CD4-positive, CD25-positive, alpha-beta regulatory T cell (primary cell): ENCODE data around the gene LRRC19. TPM values are rescaled to one million over a fixed set of nuclear protein-coding genes. Genes with fewer than 3 reads are reported as not detected.
A peak's percentile ranks its signal among the peaks of the same experiment; 100 is the strongest.

Experiments used
- ATAC-seq, 2 donors: fragments of 150-1000 bp; cut with Tn5 transposase; one replicate each; pipeline ENCODE4 v1.10.0; 2021; ENCODE audit warnings: low read depth in 2 of 2, moderate number of reproducible peaks in 2 of 2, moderate library complexity in 1 of 2
- DNase-seq, 3 donors: peaks; one replicate each; pipeline versions ENCODE4 v3.0.0 to v3.0.0-alpha.2; 2012 to 2022; ENCODE audit warnings: mixed read lengths in 1 of 3
- H3K27ac ChIP-seq: one replicate; pipeline ENCODE4 v1.7.0; 2013; ENCODE audit warnings: mild to moderate bottlenecking, low read length; ENCODE audit not compliant: insufficient read depth, poor library complexity, severe bottlenecking
- H3K27me3 ChIP-seq: one replicate; pipeline ENCODE4 v1.7.0; 2013; ENCODE audit warnings: low read length; ENCODE audit not compliant: control insufficient read depth, insufficient read depth
- H3K36me3 ChIP-seq: one replicate; pipeline ENCODE4 v1.7.0; 2013; ENCODE audit warnings: mild to moderate bottlenecking, low read length, moderate library complexity; ENCODE audit not compliant: control insufficient read depth, insufficient read depth
- H3K4me1 ChIP-seq: 2 replicates; pipeline ENCODE4 v1.7.0; 2013; ENCODE audit warnings: mild to moderate bottlenecking, low read length; ENCODE audit not compliant: insufficient read depth, control insufficient read depth, poor library complexity, severe bottlenecking
- H3K4me3 ChIP-seq: one replicate; pipeline ENCODE4 v1.7.0; 2013; ENCODE audit warnings: low read depth, mild to moderate bottlenecking, low read length, moderate library complexity
- H3K9me3 ChIP-seq, 2 experiments: 1 replicate in 1 of 2; 2 replicates in 1 of 2; pipeline ENCODE4 v1.7.0; 2013; ENCODE audit warnings: low read length in 2 of 2, mild to moderate bottlenecking in 1 of 2, moderate library complexity in 1 of 2; ENCODE audit not compliant: control insufficient read depth in 2 of 2
- H3K27ac Mint-ChIP-seq, 3 donors: one replicate each; pipeline ENCODE4 v1.8.0; 2020 to 2022; ENCODE audit warnings: mild to moderate bottlenecking in 3 of 3, mixed read lengths in 3 of 3, moderate library complexity in 2 of 3
- H3K27me3 Mint-ChIP-seq: one replicate; pipeline ENCODE4 v1.8.0; 2022; ENCODE audit warnings: mild to moderate bottlenecking, mixed read lengths
- H3K36me3 Mint-ChIP-seq: one replicate; pipeline ENCODE4 v1.8.0; 2020; ENCODE audit warnings: mixed read lengths
- H3K4me1 Mint-ChIP-seq, 4 donors: one replicate each; pipeline ENCODE4 v1.8.0; 2020 to 2022; ENCODE audit warnings: mixed read lengths in 4 of 4, mild to moderate bottlenecking in 1 of 4
- H3K4me3 Mint-ChIP-seq, 4 donors: one replicate each; pipeline ENCODE4 v1.8.0; 2020 to 2022; ENCODE audit warnings: mild to moderate bottlenecking in 4 of 4, mixed read lengths in 4 of 4, moderate library complexity in 3 of 4
- H3K9me3 Mint-ChIP-seq, 7 donors: one replicate each; pipeline ENCODE4 v1.8.0; 2020 to 2022; ENCODE audit warnings: mixed read lengths in 7 of 7, mild to moderate bottlenecking in 3 of 7, moderate library complexity in 2 of 7
- polyA plus RNA-seq, 4 donors: library from polyadenylated mRNA; unstranded; fragments of 300-500 nt; fragmentation: Illumina TruSeq; gene quantifications; one replicate each; pipeline ENCODE4 v1.2.3, GENCODE V29; 2021
- total RNA-seq: library from RNA; stranded (reverse); gene quantifications from one replicate; pipeline ENCODE4 v1.2.3, GENCODE V29; 2022

The LRRC19 gene
- total and polyA plus RNA-seq, 5 donors from 2014 or later: 0.05 TPM; not detected in 4

DNA sequence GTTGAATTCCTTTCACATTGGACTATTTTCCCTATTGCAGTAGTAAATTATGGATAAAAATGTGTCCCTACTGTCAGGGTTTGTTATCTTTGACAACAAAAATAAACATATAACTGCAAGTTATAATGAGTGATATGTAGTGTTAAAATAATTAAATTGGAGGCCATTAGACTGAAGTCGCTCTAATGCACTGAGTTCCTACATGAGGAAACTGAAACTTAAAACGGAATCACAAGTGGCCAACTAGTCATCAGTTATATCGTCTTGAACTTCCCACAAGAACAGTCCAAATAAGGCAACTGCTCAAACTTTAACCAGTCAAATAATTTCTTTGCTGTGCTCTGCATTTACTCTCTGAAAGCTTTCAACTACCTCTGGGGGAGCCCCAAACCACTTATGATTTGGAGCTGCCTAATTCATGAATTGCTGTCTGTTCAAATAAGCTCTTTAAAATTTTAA is 51.4 kb downstream of the LRRC19 start:
- H3K27ac Mint-ChIP-seq: peak overlapping the region in 1 of 3 donors; percentile 26

DNA sequence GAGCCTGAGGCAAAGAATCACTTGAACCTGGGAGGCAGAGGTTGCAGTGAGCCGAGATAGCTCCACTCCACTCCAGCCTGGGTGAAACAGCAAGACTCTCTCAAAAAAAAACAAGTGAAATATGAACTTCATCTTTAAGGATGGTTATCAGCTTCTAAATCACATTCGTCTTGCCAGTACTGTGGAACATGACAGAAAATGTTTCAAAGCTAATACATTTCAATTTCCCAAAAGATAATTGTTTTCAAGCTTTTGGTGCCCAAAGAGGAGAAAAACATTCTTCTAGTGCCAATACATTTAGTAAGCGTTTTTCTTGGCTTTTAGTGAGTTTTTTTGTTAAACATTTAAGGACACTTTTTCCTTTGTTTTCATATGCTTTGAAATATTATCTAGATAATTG is 53.7 kb downstream of the LRRC19 start:
- peaks cover 19% of the 10 kb centered on the region for H3K27me3 Mint-ChIP-seq
- no peak overlapping the region for H3K27ac Mint-ChIP-seq
- Histone ChIP-seq H3K4me1 (peaks cover 12% of the 10 kb centered on the region), H3K4me3 (no peak overlapping the region), H3K27me3 (no peaks in the 10 kb centered on the region), H3K36me3 (no peaks in the 10 kb centered on the region), H3K9me3 (no peaks in the 10 kb centered on the region), H3K27ac (no peak overlapping the region)
- DNase-seq: no peak
- peaks cover 20 to 49% (median 28%) of the 10 kb centered on the region in 4 donors for H3K4me1 Mint-ChIP-seq
- H3K36me3 Mint-ChIP-seq: no peaks in the 10 kb centered on the region
- no peak for ATAC-seq
- H3K9me3 Mint-ChIP-seq: peaks cover 0 to 1% (median 0%) of the 10 kb centered on the region in 7 donors
- peak overlapping the region in 1 of 4 donors; percentile 63 for H3K4me3 Mint-ChIP-seq

More for the DNA sequence above, 51.4 kb downstream of the LRRC19 start:
- Histone ChIP-seq H3K9me3 (no peaks in the 10 kb centered on the region), H3K36me3 (no peaks in the 10 kb centered on the region), H3K27me3 (no peaks in the 10 kb centered on the region), H3K27ac (no peak overlapping the region), H3K4me1 (peaks cover 8% of the 10 kb centered on the region), H3K4me3 (no peak overlapping the region)
- Mint-ChIP-seq H3K4me1 (peaks cover 17 to 49% (median 29%) of the 10 kb centered on the region in 4 donors), H3K36me3 (peaks cover 4% of the 10 kb centered on the region), H3K9me3 (no peaks in the 10 kb centered on the region), H3K27me3 (peaks cover 8% of the 10 kb centered on the region), H3K4me3 (peak overlapping the region in 2 of 4 donors; percentile 40 to 90)
- ATAC-seq (no peak), DNase-seq (peak in 1 of 3 donors; percentile 46)

DNA sequence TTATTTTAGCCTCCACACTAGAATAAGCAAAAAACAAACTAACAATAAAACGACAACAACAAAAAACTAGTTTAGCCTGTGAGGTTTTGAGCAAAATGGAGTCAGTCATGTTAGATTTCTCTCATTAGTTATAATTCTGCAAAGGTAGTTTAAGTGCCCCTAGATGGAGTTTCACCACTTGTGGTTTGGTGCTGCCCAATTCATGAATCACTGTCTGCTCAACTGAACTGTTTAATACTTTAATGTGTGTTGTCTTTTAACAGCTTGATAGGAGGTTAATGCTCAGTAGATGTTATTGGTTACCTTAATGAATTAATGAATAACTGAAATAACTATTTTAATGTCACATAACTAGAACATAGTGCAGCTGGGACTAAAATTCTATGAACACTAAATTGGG is 55.0 kb downstream of the LRRC19 start:
- Mint-ChIP-seq H3K4me3 (peak overlapping the region in 2 of 4 donors; percentile 69 to 92), H3K27me3 (peaks cover 19% of the 10 kb centered on the region), H3K36me3 (no peaks in the 10 kb centered on the region), H3K4me1 (peaks cover 25 to 43% (median 27%) of the 10 kb centered on the region in 4 donors), H3K9me3 (peaks cover 0 to 1% (median 0%) of the 10 kb centered on the region in 7 donors), H3K27ac (no peak overlapping the region)
- Histone ChIP-seq H3K27ac (no peak overlapping the region), H3K27me3 (no peaks in the 10 kb centered on the region), H3K4me1 (peaks cover 19% of the 10 kb centered on the region), H3K4me3 (no peak overlapping the region), H3K9me3 (no peaks in the 10 kb centered on the region), H3K36me3 (no peaks in the 10 kb centered on the region)
- no peak for DNase-seq
- no peak for ATAC-seq

DNA sequence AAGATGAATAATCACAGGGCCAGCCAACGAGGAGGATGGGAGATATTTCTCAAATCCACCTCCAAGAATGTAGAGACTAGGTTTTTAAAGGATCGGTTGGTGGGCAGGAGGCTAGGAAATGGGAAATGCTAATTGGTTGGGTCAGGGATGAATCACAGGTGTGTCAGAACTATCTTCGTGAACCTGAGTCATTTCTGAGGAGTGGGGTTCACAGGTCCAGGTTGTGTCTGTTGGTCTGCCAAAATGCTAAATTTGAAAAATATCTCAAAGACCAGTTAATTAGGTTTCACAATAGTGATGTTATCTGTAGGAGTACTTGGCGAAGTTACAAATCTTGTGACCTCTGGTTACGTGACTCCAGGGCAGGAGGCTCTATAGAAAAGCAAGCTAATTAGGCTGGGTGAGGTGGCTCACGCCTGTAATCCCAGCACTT is 55.8 kb downstream of the LRRC19 start:
- Histone ChIP-seq H3K36me3 (no peaks in the 10 kb centered on the region), H3K4me3 (no peak overlapping the region), H3K27ac (no peak overlapping the region), H3K9me3 (no peaks in the 10 kb centered on the region), H3K27me3 (no peaks in the 10 kb centered on the region), H3K4me1 (peaks cover 27% of the 10 kb centered on the region)
- Mint-ChIP-seq H3K9me3 (peaks cover 0 to 1% (median 0%) of the 10 kb centered on the region in 7 donors), H3K36me3 (no peaks in the 10 kb centered on the region), H3K27me3 (peaks cover 19% of the 10 kb centered on the region), H3K27ac (no peak overlapping the region), H3K4me1 (peaks cover 24 to 45% (median 28%) of the 10 kb centered on the region in 4 donors), H3K4me3 (peak overlapping the region in 1 of 4 donors; percentile 92)
- ATAC-seq: no peak
- no peak for DNase-seq

DNA sequence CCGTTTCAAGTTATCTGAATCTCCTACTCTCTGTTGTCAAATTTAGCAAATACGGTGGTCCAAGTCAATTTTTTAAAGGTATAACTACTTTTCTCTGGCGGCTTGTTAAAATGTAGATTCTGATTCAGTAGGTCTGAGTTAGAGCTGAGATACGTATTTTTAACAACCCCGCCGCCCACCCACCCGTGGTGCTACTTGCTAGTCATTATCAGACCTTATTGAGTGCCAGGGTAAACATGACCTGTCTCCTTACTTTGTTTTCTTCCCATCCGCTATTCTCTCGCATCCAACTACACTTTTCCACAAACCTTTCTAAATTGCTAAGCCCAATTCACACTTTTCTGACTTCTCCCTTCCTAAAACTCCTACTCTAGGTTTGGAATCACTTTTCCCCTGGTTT is 57.7 kb downstream of the LRRC19 start:
- peak overlapping the region; percentile 96 for H3K27ac ChIP-seq
- H3K4me1 ChIP-seq: peaks cover 43% of the 10 kb centered on the region
- no peaks in the 10 kb centered on the region for H3K36me3 ChIP-seq
- peak overlapping the region; percentile 93 for H3K4me3 ChIP-seq
- Mint-ChIP-seq H3K9me3 (peaks cover 0 to 1% (median 0%) of the 10 kb centered on the region in 7 donors), H3K4me3 (peak overlapping the region; percentile 92 to 99 (median 98)), H3K27me3 (peaks cover 19% of the 10 kb centered on the region), H3K27ac (peak overlapping the region; percentile 99 to 100 (median 100)), H3K4me1 (peaks cover 33 to 57% (median 42%) of the 10 kb centered on the region in 4 donors), H3K36me3 (peaks cover 5% of the 10 kb centered on the region)
- H3K27me3 ChIP-seq: no peaks in the 10 kb centered on the region
- DNase-seq: peak in 1 of 3 donors; percentile 30
- no peak for ATAC-seq
- no peaks in the 10 kb centered on the region for H3K9me3 ChIP-seq

DNA sequence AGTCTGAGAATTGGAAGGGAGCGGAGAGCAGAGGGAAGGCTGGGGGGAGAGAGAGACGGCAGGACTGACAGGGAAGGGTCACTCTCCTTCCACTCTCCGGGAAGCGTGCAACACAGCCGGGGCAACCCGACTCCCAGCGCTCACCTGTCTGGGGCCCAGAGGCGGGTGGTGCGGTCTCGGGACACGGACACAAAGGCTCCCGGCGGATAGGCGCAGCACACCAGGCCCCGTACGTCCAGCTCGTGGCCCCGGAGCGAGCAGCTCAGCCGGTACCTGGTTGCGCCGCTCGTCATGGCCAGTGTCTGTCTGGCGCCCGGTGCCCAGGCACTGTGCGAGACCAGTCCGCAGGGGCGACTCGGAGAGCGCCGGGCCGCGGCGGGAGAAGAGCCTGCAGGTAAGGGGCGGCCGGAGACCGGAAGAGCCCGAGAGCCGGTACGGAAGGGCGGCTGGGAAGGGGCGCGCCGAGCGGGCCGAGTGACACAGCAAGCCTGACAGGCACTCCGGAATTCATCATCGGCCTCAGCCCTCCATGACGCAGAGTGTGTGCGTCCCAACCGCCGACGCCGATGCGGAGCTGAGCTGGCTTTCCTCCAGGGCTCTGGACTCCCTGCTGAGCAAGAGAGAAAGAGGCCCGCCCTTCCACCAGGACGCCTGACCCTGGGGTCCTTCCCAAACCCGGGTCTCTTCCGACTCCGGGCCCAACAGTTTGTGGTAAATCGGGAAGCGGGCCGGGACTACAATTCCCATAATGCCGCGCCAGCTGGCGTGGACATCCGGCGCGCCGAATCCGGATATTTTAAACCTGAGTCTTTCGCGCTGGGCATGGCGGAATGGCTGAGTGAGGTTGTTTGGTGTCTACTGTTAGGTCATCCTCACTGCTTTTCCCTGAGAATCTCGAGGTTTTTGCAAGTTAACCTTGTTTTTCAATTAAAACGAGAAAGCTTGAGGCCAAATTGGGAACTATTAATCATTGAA is 58.4 kb downstream of the LRRC19 start, which contains the start of gene PLAA:
TSS of gene PLAA (minus strand) at position 490 of the 975 bp plus-strand sequence. CDS start at position 293, 197 bp downstream.
- H3K4me3 ChIP-seq: peak within 1 kb of the TSS; percentile 93
- ATAC-seq: peak; percentile 94 to 96

DNA sequence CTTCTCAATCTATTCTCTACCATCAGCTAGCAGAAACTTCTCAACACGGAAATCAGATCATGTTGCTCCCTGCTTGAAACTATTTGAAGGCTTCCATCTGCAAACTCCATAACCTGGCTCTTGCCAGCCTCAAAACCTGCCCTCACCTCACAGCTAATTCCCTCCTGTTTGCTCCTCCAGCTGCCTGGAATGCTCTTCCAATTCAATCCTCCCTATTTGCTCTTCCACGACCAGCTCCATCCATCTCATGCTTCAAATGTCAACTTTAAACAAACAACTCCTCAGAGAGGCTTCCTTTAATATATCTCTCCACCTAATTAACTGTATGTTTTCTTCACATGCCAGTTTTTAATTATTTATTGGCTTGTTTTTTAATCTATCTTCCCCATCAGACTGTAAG is 59.9 kb downstream of the LRRC19 start:
- Histone ChIP-seq H3K27ac (no peak overlapping the region), H3K27me3 (no peaks in the 10 kb centered on the region), H3K9me3 (no peaks in the 10 kb centered on the region), H3K4me3 (peak overlapping the region; percentile 93), H3K36me3 (no peaks in the 10 kb centered on the region), H3K4me1 (peaks cover 61% of the 10 kb centered on the region)
- H3K4me3 Mint-ChIP-seq: peak overlapping the region; percentile 92 to 99 (median 98)
- H3K27me3 Mint-ChIP-seq: peaks cover 11% of the 10 kb centered on the region
- peaks cover 0 to 1% (median 0%) of the 10 kb centered on the region in 7 donors for H3K9me3 Mint-ChIP-seq
- peaks cover 45 to 73% (median 59%) of the 10 kb centered on the region in 4 donors for H3K4me1 Mint-ChIP-seq
- DNase-seq: no peak
- peaks cover 9% of the 10 kb centered on the region for H3K36me3 Mint-ChIP-seq
- no peak for ATAC-seq
- peak overlapping the region; percentile 69 to 100 (median 100) for H3K27ac Mint-ChIP-seq

More for the DNA sequence above, 58.4 kb downstream of the LRRC19 start, which contains the start of gene PLAA:
- H3K4me3 Mint-ChIP-seq: peak within 1 kb of the TSS; percentile 92 to 99 (median 98)
- peak within 1 kb of the TSS; percentile 99 to 100 (median 100) for H3K27ac Mint-ChIP-seq
- Histone ChIP-seq H3K4me1 (peaks cover 48% of the 10 kb centered on the region), H3K9me3 (no peaks in the 10 kb centered on the region), H3K27me3 (no peaks in the 10 kb centered on the region), H3K36me3 (no peaks in the 10 kb centered on the region), H3K27ac (peak within 1 kb of the TSS; percentile 96)
- H3K36me3 Mint-ChIP-seq: peaks cover 8% of the 10 kb centered on the region
- H3K27me3 Mint-ChIP-seq: peaks cover 19% of the 10 kb centered on the region
- peak; percentile 80 to 94 (median 92) for DNase-seq
- H3K4me1 Mint-ChIP-seq: peaks cover 33 to 59% (median 48%) of the 10 kb centered on the region in 4 donors
- H3K9me3 Mint-ChIP-seq: peaks cover 0 to 1% (median 0%) of the 10 kb centered on the region in 7 donors
